HUDEP-2 (cell line): ENCODE results near the gene OR11G2.
"Not testable (repeated sequence)": the region's sequence is repeated elsewhere in the genome, so short reads cannot be mapped to it uniquely, and the experiment has no call there.

Experiments
- DNase-seq, 76 experiments: peaks; one replicate each; lab custom pipeline; 2025; ENCODE audit not compliant: unreplicated experiment in 76 of 76; lab: John Stamatoyannopoulos, UW

OR11G2 gene

GRCh38 chr14:20190596-20190995, at the start of gene OR11G2:
TSS of gene OR11G2 (plus strand) at chr14:20190896. CDS start at chr14:20197438, 6,542 bp downstream.
- no peak for DNase-seq

GRCh38 chr14:20143911-20144310, 46.8 kb upstream of the OR11G2 start:
- peak in 5 of 76 experiments; percentile 1 to 22 (median 1) for DNase-seq

- DNase-seq = no peak
These were observed 45.9 kb upstream of the OR11G2 start for GRCh38 chr14:20144820-20145219.

- DNase-seq = no peak
These were observed 26.2 kb upstream of the OR11G2 start for GRCh38 chr14:20164462-20164861.

- no peak for DNase-seq
These were observed 23.6 kb upstream of the OR11G2 start for GRCh38 chr14:20167091-20167490.

GRCh38 chr14:20169852-20170251, 20.8 kb upstream of the OR11G2 start:
- DNase-seq = peak in 43 of 76 experiments; percentile 2 to 63 (median 18)

- not testable (repeated sequence) for DNase-seq
These were observed 16.5 kb upstream of the OR11G2 start for GRCh38 chr14:20174205-20174604.

- no peak for DNase-seq
These were observed 14.4 kb upstream of the OR11G2 start for GRCh38 chr14:20176330-20176729.

GRCh38 chr14:20177433-20177974, 13.2 kb upstream of the OR11G2 start:
- peak in 51 of 76 experiments; percentile 2 to 87 (median 43) for DNase-seq

GRCh38 chr14:20179218-20179617, 11.5 kb upstream of the OR11G2 start:
- no peak for DNase-seq

- no peak for DNase-seq
These were observed 10.8 kb upstream of the OR11G2 start for GRCh38 chr14:20179880-20180279.

- no peak for DNase-seq
These were observed 10.2 kb upstream of the OR11G2 start for GRCh38 chr14:20180486-20180885.

GRCh38 chr14:20184181-20184580, 6.5 kb upstream of the OR11G2 start:
- no peak for DNase-seq

GRCh38 chr14:20191396-20191795, 700 bp downstream of the OR11G2 start:
- no peak for DNase-seq

- DNase-seq = no peak
These were observed 3.4 kb downstream of the OR11G2 start for GRCh38 chr14:20194101-20194500.

GRCh38 chr14:20195170-20195569, 4.5 kb downstream of the OR11G2 start:
- DNase-seq = not testable (repeated sequence)

- no peak for DNase-seq
These were observed 5.2 kb downstream of the OR11G2 start for GRCh38 chr14:20195911-20196310.

GRCh38 chr14:20197459-20197858, 6.8 kb downstream of the OR11G2 start:
- DNase-seq = no peak

- DNase-seq = no peak
These were observed 8.3 kb downstream of the OR11G2 start for GRCh38 chr14:20198991-20199390.

- DNase-seq = no peak
These were observed 14.0 kb downstream of the OR11G2 start for GRCh38 chr14:20204721-20205120.

GRCh38 chr14:20209595-20209994, 18.9 kb downstream of the OR11G2 start:
- no peak for DNase-seq

GRCh38 chr14:20212406-20212805, 21.7 kb downstream of the OR11G2 start:
- not testable (repeated sequence) for DNase-seq

GRCh38 chr14:20215196-20215595, 24.5 kb downstream of the OR11G2 start:
- DNase-seq = no peak
